Ovary (tissue), 3 donors: ENCODE data around the gene EXOSC5.

Source experiments
- EP300 ChIP-seq: sonication (generic); formaldehyde crosslinking; IDR thresholded peaks from one replicate; pipeline ENCODE4 v1.6.1; 2017; ENCODE audit warnings: antibody characterized with exemption
- POLR2A ChIP-seq: fragments of 450-650 bp; IDR thresholded peaks from one replicate; pipeline ENCODE4 v1.6.1; 2017; ENCODE audit warnings: antibody characterized with exemption, mild to moderate bottlenecking, moderate library complexity
- TF ChIP-seq, protein P1 (sequence below), 3 donors: fragments of 450-650 bp in 2 of 3; fragments of 200-600 bp in 1 of 3; IDR thresholded peaks; one replicate each; pipeline versions ENCODE4 v1.5.1 to v1.8.0; 2016 to 2022; ENCODE audit warnings: antibody characterized with exemption in 3 of 3, mild to moderate bottlenecking in 1 of 3
- donor health status: DM: no; HTN: no; CAD: no.

DNA sequence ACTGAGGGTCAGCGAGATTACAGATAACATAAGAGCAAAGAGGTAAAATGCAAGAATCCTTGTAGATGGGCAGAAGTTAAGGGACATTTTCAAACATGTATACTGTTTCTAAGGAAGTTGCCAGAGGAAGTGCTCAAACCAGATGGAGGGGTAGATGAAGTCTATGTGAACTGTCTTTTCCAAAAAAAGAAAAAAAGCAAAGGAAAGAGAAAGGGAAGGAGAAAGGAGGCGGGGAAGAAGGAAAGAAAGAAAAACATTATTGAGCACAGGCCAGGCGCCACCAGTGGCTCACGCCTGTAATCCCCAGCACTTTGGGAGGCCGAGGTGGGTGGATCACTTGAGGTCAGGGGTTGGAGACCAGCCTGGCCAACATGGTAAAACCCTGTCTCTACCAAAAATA is 37.3 kb upstream of the EXOSC5 start:
- no peak for TF ChIP-seq POLR2A
- TF ChIP-seq, protein P1, sequence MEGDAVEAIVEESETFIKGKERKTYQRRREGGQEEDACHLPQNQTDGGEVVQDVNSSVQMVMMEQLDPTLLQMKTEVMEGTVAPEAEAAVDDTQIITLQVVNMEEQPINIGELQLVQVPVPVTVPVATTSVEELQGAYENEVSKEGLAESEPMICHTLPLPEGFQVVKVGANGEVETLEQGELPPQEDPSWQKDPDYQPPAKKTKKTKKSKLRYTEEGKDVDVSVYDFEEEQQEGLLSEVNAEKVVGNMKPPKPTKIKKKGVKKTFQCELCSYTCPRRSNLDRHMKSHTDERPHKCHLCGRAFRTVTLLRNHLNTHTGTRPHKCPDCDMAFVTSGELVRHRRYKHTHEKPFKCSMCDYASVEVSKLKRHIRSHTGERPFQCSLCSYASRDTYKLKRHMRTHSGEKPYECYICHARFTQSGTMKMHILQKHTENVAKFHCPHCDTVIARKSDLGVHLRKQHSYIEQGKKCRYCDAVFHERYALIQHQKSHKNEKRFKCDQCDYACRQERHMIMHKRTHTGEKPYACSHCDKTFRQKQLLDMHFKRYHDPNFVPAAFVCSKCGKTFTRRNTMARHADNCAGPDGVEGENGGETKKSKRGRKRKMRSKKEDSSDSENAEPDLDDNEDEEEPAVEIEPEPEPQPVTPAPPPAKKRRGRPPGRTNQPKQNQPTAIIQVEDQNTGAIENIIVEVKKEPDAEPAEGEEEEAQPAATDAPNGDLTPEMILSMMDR (IDR thresholded peaks at IDR 0.05) = no peak
- TF ChIP-seq EP300 = no peak
